ENCODE results near the gene CENPL.

CENPL gene

DNA sequence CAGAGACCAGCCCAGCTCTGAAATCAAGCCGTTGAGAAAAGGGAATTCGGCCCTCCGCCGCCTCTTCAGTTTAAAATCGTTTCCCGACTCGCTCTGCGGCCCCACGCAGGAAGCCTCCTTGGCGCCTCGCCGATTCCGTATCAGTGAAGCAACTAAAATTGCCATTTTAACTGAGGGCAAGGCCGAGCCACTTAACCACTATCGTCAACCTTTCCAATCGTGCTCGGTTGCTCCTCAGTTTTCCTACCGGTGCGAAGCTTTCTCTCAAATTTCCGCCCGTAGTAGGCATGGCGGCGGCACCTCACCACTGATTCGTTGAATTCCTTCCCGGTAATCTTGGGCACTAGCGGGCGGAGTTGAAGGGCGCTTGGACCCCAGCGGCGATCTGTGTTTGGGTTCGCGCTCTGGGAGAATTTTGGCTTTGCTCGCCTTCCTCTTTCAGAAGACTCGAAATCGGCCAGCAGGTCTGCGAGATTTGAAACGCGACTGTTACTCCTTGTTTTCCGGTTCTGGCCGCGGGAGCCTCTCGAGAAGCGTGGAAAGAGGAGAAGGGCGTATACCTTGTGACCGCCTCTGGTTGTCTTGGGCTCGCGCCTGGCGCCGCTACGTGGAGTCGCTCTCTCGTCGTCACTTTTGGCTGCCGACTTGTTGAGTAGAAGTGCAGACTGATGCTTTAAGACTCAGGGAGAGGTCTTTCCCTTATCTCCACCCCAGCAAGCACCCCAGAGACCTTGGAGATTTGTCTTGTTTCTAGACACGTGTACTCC lies at the start of gene CENPL, which contains the start of gene DARS2:
CENPL (minus strand) TSS at position 569 of the 767 bp plus-strand sequence. CDS start 13,584 bp downstream, outside the sequence.
DARS2 (plus strand) TSS at position 359 of the 767 bp plus-strand sequence. CDS start 557 bp downstream, outside the sequence.
- peak within 1 kb of the TSS; percentile 100 for H3K27ac Mint-ChIP-seq
- peak; percentile 83 for DNase-seq
- TF ChIP-seq CTCF (IDR thresholded peaks at IDR 0.05) = no peak
- peak within 1 kb of the TSS; percentile 99 for H3K4me3 Mint-ChIP-seq
- peaks cover 39% of the 10 kb centered on the region for H3K36me3 Mint-ChIP-seq (ENCODE audit: low read depth)
- H3K27me3 Mint-ChIP-seq (ENCODE audit: low read depth, poor library complexity) = peaks cover 7% of the 10 kb centered on the region
- peaks cover 6% of the 10 kb centered on the region for H3K9me3 Mint-ChIP-seq
- H3K4me1 Mint-ChIP-seq = peaks cover 31% of the 10 kb centered on the region

- no peak for TF ChIP-seq CTCF (IDR thresholded peaks at IDR 0.05)
- no peak for DNase-seq
- Mint-ChIP-seq H3K9me3 (no peaks in the 10 kb centered on the region), H3K36me3 (ENCODE audit: low read depth) (peaks cover 53% of the 10 kb centered on the region), H3K4me3 (no peak overlapping the region), H3K4me1 (peaks cover 34% of the 10 kb centered on the region), H3K27ac (no peak overlapping the region), H3K27me3 (ENCODE audit: low read depth, poor library complexity) (peaks cover 4% of the 10 kb centered on the region)
These were observed 46.8 kb upstream of the CENPL start for GRCh38 chr1:173871500-173871899.

DNA sequence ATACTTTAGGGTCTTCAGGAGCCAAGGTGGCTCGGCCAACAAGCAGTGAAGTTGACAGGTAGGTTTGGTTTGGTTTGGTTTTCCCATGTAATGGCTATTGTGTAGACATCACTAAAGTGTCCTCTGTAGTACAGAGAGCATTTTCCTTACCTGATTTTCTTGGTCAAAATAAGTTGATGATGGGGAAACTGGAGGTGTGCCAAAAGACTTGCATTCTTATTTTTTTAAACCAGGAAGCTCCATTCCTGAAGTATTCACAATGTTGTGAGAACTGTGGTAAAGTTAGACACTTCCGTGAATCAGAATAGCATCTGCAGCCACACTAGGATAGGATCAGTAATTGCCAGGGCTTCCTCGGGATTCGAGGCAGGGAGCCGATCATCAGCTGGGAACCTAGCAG lies 46.4 kb upstream of the CENPL start:
- Mint-ChIP-seq H3K36me3 (ENCODE audit: low read depth) (peaks cover 56% of the 10 kb centered on the region), H3K9me3 (no peaks in the 10 kb centered on the region), H3K4me3 (no peak overlapping the region), H3K4me1 (peaks cover 38% of the 10 kb centered on the region), H3K27me3 (ENCODE audit: low read depth, poor library complexity) (peaks cover 4% of the 10 kb centered on the region), H3K27ac (no peak overlapping the region)
- TF ChIP-seq CTCF (IDR thresholded peaks at IDR 0.05) = no peak
- DNase-seq = no peak

DNA sequence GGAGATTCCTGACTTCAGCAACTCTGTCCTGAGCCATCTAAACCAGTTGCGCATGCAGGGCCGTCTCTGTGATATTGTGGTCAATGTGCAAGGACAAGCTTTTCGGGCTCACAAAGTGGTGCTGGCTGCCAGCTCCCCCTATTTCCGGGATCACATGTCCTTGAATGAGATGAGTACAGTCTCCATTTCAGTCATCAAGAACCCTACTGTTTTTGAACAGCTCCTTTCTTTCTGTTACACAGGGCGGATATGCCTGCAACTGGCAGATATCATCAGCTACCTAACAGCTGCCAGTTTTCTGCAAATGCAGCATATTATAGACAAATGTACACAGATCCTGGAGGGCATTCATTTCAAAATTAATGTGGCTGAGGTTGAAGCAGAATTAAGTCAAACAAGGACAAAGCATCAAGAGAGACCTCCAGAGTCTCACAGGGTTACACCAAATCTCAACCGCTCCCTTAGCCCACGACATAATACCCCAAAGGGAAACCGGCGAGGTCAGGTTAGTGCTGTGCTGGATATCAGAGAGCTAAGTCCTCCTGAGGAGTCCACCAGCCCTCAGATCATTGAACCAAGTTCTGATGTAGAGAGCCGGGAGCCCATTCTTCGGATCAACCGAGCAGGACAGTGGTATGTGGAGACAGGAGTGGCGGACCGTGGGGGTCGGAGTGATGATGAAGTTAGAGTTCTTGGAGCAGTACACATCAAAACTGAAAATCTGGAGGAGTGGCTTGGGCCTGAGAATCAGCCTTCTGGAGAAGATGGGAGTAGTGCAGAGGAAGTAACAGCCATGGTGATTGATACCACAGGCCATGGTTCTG lies 45.8 kb upstream of the CENPL start:
- no peak for TF ChIP-seq CTCF (IDR thresholded peaks at IDR 0.05)
- H3K27ac Mint-ChIP-seq = no peak overlapping the region
- H3K4me3 Mint-ChIP-seq = no peak overlapping the region
- peaks cover 4% of the 10 kb centered on the region for H3K27me3 Mint-ChIP-seq (ENCODE audit: low read depth, poor library complexity)
- H3K9me3 Mint-ChIP-seq = no peaks in the 10 kb centered on the region
- H3K36me3 Mint-ChIP-seq (ENCODE audit: low read depth) = peaks cover 56% of the 10 kb centered on the region
- peaks cover 45% of the 10 kb centered on the region for H3K4me1 Mint-ChIP-seq
- DNase-seq = no peak

- Mint-ChIP-seq H3K27ac (peak overlapping the region; percentile 92), H3K36me3 (ENCODE audit: low read depth) (peaks cover 63% of the 10 kb centered on the region), H3K4me3 (peak overlapping the region; percentile 94), H3K4me1 (peaks cover 59% of the 10 kb centered on the region), H3K27me3 (ENCODE audit: low read depth, poor library complexity) (peaks cover 4% of the 10 kb centered on the region), H3K9me3 (no peaks in the 10 kb centered on the region)
- no peak for TF ChIP-seq CTCF (IDR thresholded peaks at IDR 0.05)
- DNase-seq = no peak
These were observed 44.3 kb upstream of the CENPL start for GRCh38 chr1:173869021-173869359.
